OCI-LY3 (cell line): Measurements from ENCODE around the gene GALNTL6.

Source experiments
- H2AFZ ChIP-seq: fragments of 200-600, 300-600 bp; shearing (Covaris generic); 2 replicates; pipeline ENCODE4 v1.6.0; 2014; ENCODE audit warnings: antibody characterized with exemption, low read depth, low read length
- H3K27ac ChIP-seq: fragments of 200-600, 300-600 bp; sonication (generic); 2 replicates; pipeline ENCODE4 v1.5.1; 2014; ENCODE audit warnings: mild to moderate bottlenecking, low read length, moderate library complexity, mixed read lengths
- H3K27me3 ChIP-seq: fragments of 200-600, 300-600 bp; sonication (generic); 2 replicates; pipeline ENCODE4 v1.6.1; 2014; ENCODE audit warnings: low read depth, low read length, mixed read lengths
- H3K36me3 ChIP-seq: fragments of 200-600, 300-600 bp; sonication (generic); replicated peaks from 2 replicates; pipeline ENCODE3; 2014; ENCODE audit warnings: low read depth, low read length, mixed read lengths
- H3K4me1 ChIP-seq: fragments of 300-600, 200-600 bp; sonication (generic); 2 replicates; pipeline ENCODE4 v1.6.1; 2014; ENCODE audit warnings: low read length, mixed read lengths
- H3K4me2 ChIP-seq: fragments of 200-600, 300-600 bp; sonication (generic); 2 replicates; pipeline ENCODE4 v1.6.1; 2014; ENCODE audit warnings: low read length, mixed read lengths
- H3K4me3 ChIP-seq: fragments of 300-600, 200-600 bp; sonication (generic); 2 replicates; pipeline ENCODE4 v1.5.1; 2014; ENCODE audit warnings: antibody characterized with exemption, mild to moderate bottlenecking, low read length, moderate library complexity
- H3K79me2 ChIP-seq: fragments of 300-600, 200-600 bp; shearing (Covaris generic); 2 replicates; pipeline ENCODE4 v1.6.1; 2014; ENCODE audit warnings: mild to moderate bottlenecking, low read length, mixed read lengths
- H3K9ac ChIP-seq: fragments of 300-600, 200-600 bp; shearing (Covaris generic); 2 replicates; pipeline ENCODE4 v1.6.0; 2014; ENCODE audit warnings: mild to moderate bottlenecking, low read length, moderate library complexity
- H3K9me3 ChIP-seq: fragments of 200-600, 300-600 bp; shearing (Covaris generic); 2 replicates; pipeline ENCODE4 v1.6.1; 2014; ENCODE audit warnings: low read length, mixed read lengths; ENCODE audit not compliant: insufficient read depth
- H4K20me1 ChIP-seq: fragments of 200-600, 300-600 bp; sonication (generic); 2 replicates; pipeline ENCODE4 v1.6.1; 2016; ENCODE audit warnings: low read length, mixed read lengths; ENCODE audit not compliant: insufficient read depth
- EZH2phosphoT487 ChIP-seq: fragments of 200-600 bp; shearing (Covaris generic); IDR thresholded peaks from 2 replicates; pipeline ENCODE4 v1.6.1; 2018; ENCODE audit warnings: antibody characterized with exemption, mixed run types, low read depth
- TF ChIP-seq, protein P1 (sequence below): fragments of 200-600, 300-600 bp; sonication (generic); IDR thresholded peaks from 2 replicates; pipeline ENCODE4 v1.5.1; 2014; ENCODE audit warnings: antibody characterized with exemption, low read length, low read depth

GALNTL6 gene

DNA sequence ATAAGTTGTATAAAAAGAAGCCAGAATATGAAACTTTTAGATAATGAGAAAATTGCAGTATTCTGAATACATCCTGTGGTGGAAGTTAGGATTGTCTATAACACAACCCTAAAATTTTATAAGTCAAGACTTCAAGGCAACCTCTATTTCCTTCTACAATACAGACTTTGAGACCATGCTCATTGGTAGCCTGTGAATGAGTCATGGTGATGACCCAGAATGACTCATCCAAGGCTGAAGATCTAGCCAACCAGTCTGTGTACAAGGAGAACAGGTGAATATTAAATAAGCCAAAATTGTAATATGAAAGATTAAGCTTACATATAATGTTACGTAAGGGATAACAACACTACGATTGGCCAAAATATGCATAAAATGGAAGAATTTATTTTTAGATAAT lies 879.5 kb downstream of the GALNTL6 start:
- Histone ChIP-seq H2AFZ (no peak overlapping the region), H3K9ac (no peak overlapping the region), H4K20me1 (no peaks in the 10 kb centered on the region)

DNA sequence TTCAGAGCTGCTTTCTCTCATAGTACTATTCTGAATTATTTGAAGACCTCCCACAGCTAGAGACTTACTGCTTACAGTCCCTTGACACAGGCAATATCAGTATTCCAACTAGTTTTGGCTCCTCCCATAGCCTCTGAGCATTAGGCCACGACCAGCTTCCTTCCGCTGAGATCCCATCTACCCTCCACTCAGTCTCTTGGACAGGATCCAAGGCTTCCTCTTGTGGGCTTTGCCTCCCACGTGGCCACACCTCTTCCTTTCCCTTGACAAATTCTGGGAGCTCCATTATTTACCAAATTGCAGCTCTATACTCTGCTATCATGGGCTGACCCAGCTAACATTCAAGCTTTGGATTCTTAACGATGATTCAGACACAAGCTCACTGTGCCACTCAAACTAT lies 885.1 kb downstream of the GALNTL6 start:
- H3K9me3 ChIP-seq = peaks cover 5% of the 10 kb centered on the region; the same call in 1 of the 2 replicates
- no peak overlapping the region for H3K27ac ChIP-seq
- H4K20me1 ChIP-seq = no peaks in the 10 kb centered on the region
- H3K4me2 ChIP-seq = no peak overlapping the region
- no peak overlapping the region for H3K4me3 ChIP-seq
- H3K27me3 ChIP-seq = no peaks in the 10 kb centered on the region
- no peak overlapping the region for H2AFZ ChIP-seq
- no peaks in the 10 kb centered on the region for H3K36me3 ChIP-seq
- H3K9ac ChIP-seq = no peak overlapping the region
- no peaks in the 10 kb centered on the region for H3K4me1 ChIP-seq
- H3K79me2 ChIP-seq = no peaks in the 10 kb centered on the region
- TF ChIP-seq EZH2phosphoT487 = no peak
- TF ChIP-seq, protein P1, sequence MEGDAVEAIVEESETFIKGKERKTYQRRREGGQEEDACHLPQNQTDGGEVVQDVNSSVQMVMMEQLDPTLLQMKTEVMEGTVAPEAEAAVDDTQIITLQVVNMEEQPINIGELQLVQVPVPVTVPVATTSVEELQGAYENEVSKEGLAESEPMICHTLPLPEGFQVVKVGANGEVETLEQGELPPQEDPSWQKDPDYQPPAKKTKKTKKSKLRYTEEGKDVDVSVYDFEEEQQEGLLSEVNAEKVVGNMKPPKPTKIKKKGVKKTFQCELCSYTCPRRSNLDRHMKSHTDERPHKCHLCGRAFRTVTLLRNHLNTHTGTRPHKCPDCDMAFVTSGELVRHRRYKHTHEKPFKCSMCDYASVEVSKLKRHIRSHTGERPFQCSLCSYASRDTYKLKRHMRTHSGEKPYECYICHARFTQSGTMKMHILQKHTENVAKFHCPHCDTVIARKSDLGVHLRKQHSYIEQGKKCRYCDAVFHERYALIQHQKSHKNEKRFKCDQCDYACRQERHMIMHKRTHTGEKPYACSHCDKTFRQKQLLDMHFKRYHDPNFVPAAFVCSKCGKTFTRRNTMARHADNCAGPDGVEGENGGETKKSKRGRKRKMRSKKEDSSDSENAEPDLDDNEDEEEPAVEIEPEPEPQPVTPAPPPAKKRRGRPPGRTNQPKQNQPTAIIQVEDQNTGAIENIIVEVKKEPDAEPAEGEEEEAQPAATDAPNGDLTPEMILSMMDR = no peak

More for the DNA sequence above, 879.5 kb downstream of the GALNTL6 start:
- Histone ChIP-seq H3K36me3 (no peaks in the 10 kb centered on the region), H3K9me3 (peaks cover 14% of the 10 kb centered on the region), H3K27me3 (no peaks in the 10 kb centered on the region), H3K4me2 (no peak overlapping the region), H3K4me3 (no peak overlapping the region), H3K27ac (no peak overlapping the region), H3K4me1 (peaks cover 7% of the 10 kb centered on the region), H3K79me2 (no peaks in the 10 kb centered on the region)
- no peak for TF ChIP-seq EZH2phosphoT487
- TF ChIP-seq, protein P1 = no peak

DNA sequence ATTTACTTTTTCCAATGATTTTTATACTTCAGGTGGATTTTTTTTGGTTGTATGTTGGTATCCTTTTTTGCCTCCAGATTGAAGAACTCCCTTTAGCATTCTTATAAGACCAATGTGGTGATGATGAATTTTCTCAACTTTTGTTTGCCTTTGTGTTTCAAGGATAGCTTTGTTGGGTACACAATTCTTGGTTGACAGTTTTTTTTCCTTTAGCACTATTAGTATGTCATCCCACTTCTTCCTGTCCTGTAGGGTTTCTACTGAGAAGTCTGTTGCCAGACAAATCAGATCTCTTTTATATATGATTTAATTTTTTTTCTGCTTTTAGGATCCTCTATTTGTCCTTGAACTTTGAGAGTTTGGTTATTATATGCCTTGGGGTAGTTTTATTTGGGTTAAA lies 892.4 kb downstream of the GALNTL6 start:
- Histone ChIP-seq H4K20me1 (no peaks in the 10 kb centered on the region), H3K27ac (no peak overlapping the region), H3K9ac (no peak overlapping the region), H3K4me1 (no peaks in the 10 kb centered on the region), H3K36me3 (peaks cover 4% of the 10 kb centered on the region), H3K9me3 (peaks cover 17% of the 10 kb centered on the region), H3K79me2 (no peaks in the 10 kb centered on the region), H3K4me2 (no peak overlapping the region), H2AFZ (no peak overlapping the region), H3K27me3 (no peaks in the 10 kb centered on the region), H3K4me3 (no peak overlapping the region)
- no peak for TF ChIP-seq EZH2phosphoT487
- TF ChIP-seq, protein P1 = no peak

DNA sequence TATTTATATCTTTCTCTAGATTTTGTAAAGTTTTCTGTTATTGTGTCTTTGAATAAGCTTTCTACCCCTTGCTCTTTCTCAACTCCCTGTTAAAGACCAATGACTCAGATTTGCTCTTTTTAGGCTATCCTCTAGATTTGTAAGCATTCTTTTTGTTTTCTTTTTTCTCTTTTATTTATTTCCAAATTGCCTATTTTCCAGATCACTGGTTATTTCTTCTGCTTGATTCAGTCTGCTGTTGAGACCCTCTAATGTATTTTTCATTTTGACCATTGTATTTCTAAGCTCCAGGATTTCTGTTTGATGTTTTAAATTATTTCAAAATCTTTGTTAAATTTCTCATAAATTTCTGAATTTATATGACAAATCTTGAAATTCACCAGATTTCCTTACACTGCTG lies 892.8 kb downstream of the GALNTL6 start:
- no peaks in the 10 kb centered on the region for H3K4me1 ChIP-seq
- H3K9ac ChIP-seq = no peak overlapping the region
- H3K27ac ChIP-seq = no peak overlapping the region
- no peak overlapping the region for H2AFZ ChIP-seq
- no peak for TF ChIP-seq EZH2phosphoT487
- TF ChIP-seq, protein P1 = no peak
- H3K9me3 ChIP-seq = peaks cover 17% of the 10 kb centered on the region
- no peaks in the 10 kb centered on the region for H3K27me3 ChIP-seq
- H3K4me2 ChIP-seq = no peak overlapping the region
- peaks cover 4% of the 10 kb centered on the region for H3K36me3 ChIP-seq
- H4K20me1 ChIP-seq = no peaks in the 10 kb centered on the region
- H3K4me3 ChIP-seq = no peak overlapping the region
- no peaks in the 10 kb centered on the region for H3K79me2 ChIP-seq
